HepG2 (cell line): ENCODE measurements around the gene GABRP. TPM values are rescaled to one million over a fixed set of nuclear protein-coding genes. Genes with fewer than 3 reads are reported as not detected.
A peak's percentile ranks its signal among the peaks of the same experiment; 100 is the strongest.

Experiments
- ATAC-seq: fragments of 200-7000 bp; cut with Tn5 transposase; 3 replicates; pipeline ENCODE4 v1.9.1; 2020; ENCODE audit warnings: mild to moderate bottlenecking, moderate library complexity
- BruUV-seq: library from RNA; stranded (reverse); fragments of 400-500 nt; replicated peaks from 2 replicates; lab custom pipeline; 2021; lab: Mats Ljungman, UMichigan
- CTCF ChIA-PET: fragments of 300-600 bp; formaldehyde crosslinking; extraction: SDS; loops from one replicate; lab custom pipeline; 2021; ENCODE audit warnings: low total read pairs, inconsistent platforms, low intra/inter-chr PET ratio; lab: Yijun Ruan, JAX
- POLR2A ChIA-PET: fragments of 350-600 bp; sonication (Branson Sonifier 250); formaldehyde crosslinking; loops from one replicate; lab custom pipeline; 2020; ENCODE audit warnings: antibody characterized with exemption, inconsistent platforms; lab: Yijun Ruan, JAX
- DNase-seq: peaks from one replicate; pipeline ENCODE4 v3.0.0-alpha.2; 2015; ENCODE audit warnings: low spot score
- FAIRE-seq: peaks from 3 replicates; lab custom pipeline; 2011; peaks lifted over from hg19 to GRCh38; lab: Jason Lieb, UNC
- H2AFZ ChIP-seq: one replicate; pipeline ENCODE4 v1.6.1; 2011; ENCODE audit warnings: low read length, inconsistent platforms
- H3K27ac ChIP-seq: fragments of 300-600 bp; 3 replicates; pipeline ENCODE4 v1.8.0; 2011; ENCODE audit warnings: mixed run types, mild to moderate bottlenecking, mixed read lengths, low read length, inconsistent platforms; ENCODE audit not compliant: insufficient read depth; ENCODE audit errors: extremely low read length
- H3K27me3 ChIP-seq, 2 experiments: fragments of 200-600 bp in 1 of 2; 2 replicates in 1 of 2; 3 replicates in 1 of 2; pipeline versions ENCODE4 v1.6.0 to v1.8.0; 2011; ENCODE audit warnings: low read length in 2 of 2, mild to moderate bottlenecking in 2 of 2, moderate library complexity in 2 of 2, inconsistent platforms in 1 of 2; ENCODE audit not compliant: insufficient read depth in 2 of 2, control insufficient read depth in 1 of 2
- H3K36me3 ChIP-seq, 2 experiments: fragments of 200-600 bp in 1 of 2; replicated peaks in 1 of 2; 2 replicates in 1 of 2; 3 replicates in 1 of 2; pipeline versions ENCODE4 v1.5.1 to v1.8.0; 2011; ENCODE audit warnings: low read length in 2 of 2, inconsistent platforms in 1 of 2; ENCODE audit not compliant: insufficient read depth in 2 of 2, control insufficient read depth in 1 of 2
- H3K4me1 ChIP-seq: 2 replicates; pipeline ENCODE4 v1.5.1; 2012; ENCODE audit warnings: low read length, inconsistent platforms; ENCODE audit not compliant: insufficient read depth
- H3K4me2 ChIP-seq: 2 replicates; pipeline ENCODE4 v1.6.0; 2011; ENCODE audit warnings: low read depth, low read length, inconsistent platforms
- H3K4me3 ChIP-seq, 3 experiments: fragments of 200-600 bp in 1 of 3; sonication (generic), shearing (Covaris generic) in 1 of 3; replicated peaks in 1 of 3; 2 replicates each; pipeline ENCODE4 v1.5.1; 2011 to 2016; ENCODE audit warnings: low read length in 3 of 3, inconsistent platforms in 2 of 3, low read depth in 2 of 3, mild to moderate bottlenecking in 2 of 3, control low read depth in 1 of 3, mixed read lengths in 1 of 3; ENCODE audit not compliant: insufficient read depth in 1 of 3
- H3K79me2 ChIP-seq: one replicate; pipeline ENCODE4 v1.6.1; 2011; ENCODE audit warnings: low read length, inconsistent platforms; ENCODE audit not compliant: insufficient read depth
- H3K9ac ChIP-seq: 2 replicates; pipeline ENCODE4 v1.6.0; 2011; ENCODE audit warnings: mild to moderate bottlenecking, low read depth, low read length, inconsistent platforms; ENCODE audit not compliant: insufficient read depth
- H3K9me3 ChIP-seq: 2 replicates; pipeline ENCODE4 v1.5.1; 2012; ENCODE audit warnings: mild to moderate bottlenecking, low read length
- H4K20me1 ChIP-seq: 2 replicates; pipeline ENCODE4 v1.6.0; 2011; ENCODE audit warnings: inconsistent platforms, mild to moderate bottlenecking, low read length, moderate library complexity; ENCODE audit not compliant: insufficient read depth
- ATAD3A ChIP-seq: sonication (generic); formaldehyde crosslinking; IDR thresholded peaks from 2 replicates; pipeline ENCODE4 v1.4.0; 2020; ENCODE audit warnings: missing genetic modification reagents
- GTF3A ChIP-seq: sonication (generic); formaldehyde crosslinking; conservative IDR thresholded peaks from 2 replicates; pipeline ENCODE4 v1.4.0; 2020; ENCODE audit warnings: mild to moderate bottlenecking, missing genetic modification reagents
- NCOR1 ChIP-seq: fragments of 200-600 bp; sonication (generic); IDR thresholded peaks from 2 replicates; pipeline ENCODE4 v1.7.0; 2017; ENCODE audit warnings: antibody characterized with exemption, low read length, borderline replicate concordance
- NONO ChIP-seq, 2 experiments: fragments of 450-650 bp in 1 of 2; sonication (generic) in 1 of 2; formaldehyde crosslinking in 1 of 2; IDR thresholded peaks in 1 of 2; conservative IDR thresholded peaks in 1 of 2; 2 replicates each; pipeline versions ENCODE4 v1.6.1 to v1.8.0; 2017 to 2022; ENCODE audit warnings: mild to moderate bottlenecking in 1 of 2, missing genetic modification reagents in 1 of 2, moderate library complexity in 1 of 2
- PPARG ChIP-seq: conservative IDR thresholded peaks from 2 replicates; pipeline ENCODE4 v1.6.1; 2016; ENCODE audit warnings: missing biosample characterization, missing genetic modification reagents
- SMC3 ChIP-seq: IDR thresholded peaks from 2 replicates; pipeline ENCODE4 v1.6.1; 2011; ENCODE audit warnings: low read length, improper control_type of control experiment
- SOX13 ChIP-seq, 3 experiments: fragments of 450-650 bp in 1 of 3; sonication (generic) in 1 of 3; formaldehyde crosslinking in 1 of 3; IDR thresholded peaks in 2 of 3; conservative IDR thresholded peaks in 1 of 3; 2 replicates each; pipeline versions ENCODE4 v1.5.0 to v1.6.1; 2016 to 2020; ENCODE audit warnings: antibody characterized with exemption in 1 of 3, mild to moderate bottlenecking in 1 of 3, missing compliant biosample characterization in 1 of 3, missing genetic modification reagents in 1 of 3, moderate library complexity in 1 of 3
- STAG1 ChIP-seq: sonication (generic); formaldehyde crosslinking; IDR thresholded peaks from 2 replicates; pipeline ENCODE4 v1.4.0; 2020; ENCODE audit warnings: missing genetic modification reagents
- WIZ ChIP-seq: sonication (generic); formaldehyde crosslinking; IDR thresholded peaks from 2 replicates; pipeline ENCODE4 v1.5.1; 2020; ENCODE audit warnings: mild to moderate bottlenecking, missing genetic modification reagents
- XRCC5 ChIP-seq: fragments of 200-400 bp; formaldehyde crosslinking; optimal IDR thresholded peaks from 2 replicates; pipeline ENCODE3; 2017; ENCODE audit warnings: mild to moderate bottlenecking, low read length
- YEATS4 ChIP-seq: sonication (generic); formaldehyde crosslinking; IDR thresholded peaks from 2 replicates; pipeline ENCODE4 v1.4.0; 2020; ENCODE audit warnings: missing genetic modification reagents, borderline replicate concordance
- WGBS: methylation state at CpG from one replicate; pipeline ENCODE4 v1.1.6; 2017; ENCODE audit warnings: low lambda C conversion rate; 5-methylcytosine and 5-hydroxymethylcytosine counted together
- in situ Hi-C: cut with HindIII; loops from 2 replicates; pipeline ENCODE4 v1.10.0; 2017; ENCODE audit warnings: low pct_unique_long_range_greater_than_20kb; ENCODE audit not compliant: extremely low pct_ligation_motif_present
- intact Hi-C: fragments of 100-400 bp; cut with micrococcal nuclease; formaldehyde crosslinking; loops from one replicate; pipeline ENCODE4 v1.10.0; 2022; ENCODE audit not compliant: unreplicated experiment
- polyA plus RNA-seq, 8 experiments: library from polyadenylated mRNA; depleted of rRNA in 3 of 8; stranded (reverse) in 7 of 8; unstranded in 1 of 8; fragments of >200 nt; fragmentation: Illumina TruSeq in 4 of 8; extraction: Trizol in 4 of 8; gene quantifications; 2 replicates each; pipeline versions ENCODE4 v1.2.1 to v1.2.3, GENCODE V29; 2011 to 2016; ENCODE audit warnings: low read depth in 4 of 8, missing spikeins in 1 of 8, mixed read lengths in 1 of 8; ENCODE audit not compliant: insufficient read depth in 1 of 8
- total RNA-seq, 5 experiments: library from RNA; depleted of rRNA; stranded (reverse); fragments of >200 nt; fragmentation: Illumina TruSeq; extraction: Trizol; gene quantifications; 2 replicates each; pipeline ENCODE4 v1.2.3, GENCODE V29; 2016; ENCODE audit warnings: low read depth in 1 of 5
- TF ChIP-seq, protein P1 (sequence below): sonication (generic); formaldehyde crosslinking; IDR thresholded peaks from 2 replicates; pipeline ENCODE4 v1.5.0; 2020; ENCODE audit warnings: mild to moderate bottlenecking, missing genetic modification reagents, moderate library complexity

Gene GABRP
- total and polyA plus RNA-seq, 2 of the 13 experiments (the other 11 are each of a cell fraction or from before 2014, with no cell fraction given): not detected

DNA sequence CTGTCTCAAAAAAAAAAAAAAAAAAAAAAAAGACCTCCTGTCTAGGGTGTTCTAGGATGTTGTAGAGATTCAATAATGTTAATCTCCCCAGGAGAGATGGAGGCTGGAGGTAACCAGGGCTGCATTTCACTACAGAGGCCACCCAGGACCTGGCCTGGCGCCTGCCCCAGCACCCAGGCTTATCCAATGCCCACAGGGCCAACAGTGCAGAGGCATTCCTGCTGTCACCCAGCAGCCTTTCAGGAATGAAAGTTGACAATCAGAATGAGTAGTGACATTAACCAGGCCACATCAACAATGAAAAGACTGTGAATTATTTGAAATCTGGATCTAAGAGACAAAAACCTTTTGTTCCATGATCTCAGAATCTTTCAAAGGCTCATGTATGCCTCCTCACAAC is 36.2 kb upstream of the GABRP start:
- Histone ChIP-seq H3K4me3 (no peak overlapping the region), H3K9ac (no peak overlapping the region), H3K27me3 (peaks cover 2 to 25% of the 10 kb centered on the region in 2 experiments; a peak in 3 of 5 replicates), H3K4me1 (no peaks in the 10 kb centered on the region), H2AFZ (no peak overlapping the region), H3K9me3 (no peaks in the 10 kb centered on the region), H3K4me2 (no peak overlapping the region), H3K79me2 (no peaks in the 10 kb centered on the region), H4K20me1 (no peaks in the 10 kb centered on the region), H3K27ac (no peak overlapping the region), H3K36me3 (no peaks in the 10 kb centered on the region)
- ATAC-seq (no peak), DNase-seq (no peak), FAIRE-seq (no peak)
- POLR2A ChIA-PET: no interaction called here
- WGBS: 0% methylated on average over 1 of the region's 1 CpG
- in situ Hi-C loops: loop anchor here (10.0 kb wide), 1 partner anchor 597 kb away; no protein-coding TSS in a partner anchor
- no TSS peak for BruUV-seq
- intact Hi-C loops: loop anchor here (10.0 kb wide), 2 partner anchors 113 to 407 kb away; no protein-coding TSS in a partner anchor
- CTCF ChIA-PET: no interaction called here
- TF ChIP-seq WIZ (CRISPR knock-in tag) (no peak), GTF3A (CRISPR knock-in tag) (no peak), NCOR1 (no peak), NONO (IDR thresholded peaks at IDR 0.05) (no peak), NONO (CRISPR knock-in tag; conservative IDR thresholded peaks at IDR 0.05) (no peak), ATAD3A (CRISPR knock-in tag) (no peak), YEATS4 (CRISPR knock-in tag) (no peak), SOX13 (IDR thresholded peaks at IDR 0.05) (no peak), SOX13 (CRISPR knock-in tag; conservative IDR thresholded peaks at IDR 0.05 in 1 of 2, IDR thresholded peaks at IDR 0.05 in 1 of 2) (no peak)

DNA sequence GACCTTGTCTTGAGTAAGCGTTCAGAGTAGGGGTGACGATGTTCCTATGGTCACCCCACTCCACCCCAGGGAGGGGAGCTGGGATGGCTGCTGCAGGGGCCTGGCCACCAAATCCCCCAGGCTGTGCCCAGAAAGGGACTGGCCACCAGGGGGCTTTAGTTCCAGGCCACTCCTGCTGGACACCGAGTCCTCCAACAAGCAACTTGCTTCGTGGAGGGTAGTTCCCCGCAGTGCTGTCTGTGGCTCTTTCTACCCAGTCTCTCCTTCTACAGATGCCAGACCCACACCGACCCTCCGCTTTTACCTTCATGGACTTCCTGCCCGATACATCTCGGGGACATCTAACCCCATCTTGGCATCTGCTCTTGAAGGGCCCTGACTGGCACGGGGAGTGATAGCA is 35.7 kb upstream of the GABRP start:
- Histone ChIP-seq H3K9me3 (no peaks in the 10 kb centered on the region), H3K4me2 (no peak overlapping the region), H2AFZ (no peak overlapping the region), H3K9ac (no peak overlapping the region), H4K20me1 (no peaks in the 10 kb centered on the region), H3K4me1 (no peaks in the 10 kb centered on the region), H3K36me3 (no peaks in the 10 kb centered on the region), H3K27ac (no peak overlapping the region), H3K4me3 (no peak overlapping the region), H3K79me2 (no peaks in the 10 kb centered on the region), H3K27me3 (peaks cover 2 to 25% of the 10 kb centered on the region in 2 experiments; a peak in 3 of 5 replicates)
- FAIRE-seq (no peak), DNase-seq (peak; percentile 15), ATAC-seq (peak; percentile 80)
- ChIA-PET POLR2A (no interaction called here), CTCF (no interaction called here)
- intact Hi-C loops: loop anchor here (10.0 kb wide), 2 partner anchors 113 to 407 kb away; no protein-coding TSS in a partner anchor
- WGBS: 58% methylated on average over 7 of the region's 10 CpGs
- in situ Hi-C loops: loop anchor here (10.0 kb wide), 1 partner anchor 597 kb away; no protein-coding TSS in a partner anchor
- no TSS peak for BruUV-seq
- TF ChIP-seq STAG1 (0 out of 2 replicates have a peak, but pooled peaks have one; percentile 10), SMC3 (0 out of 2 replicates have a peak, but pooled peaks have one; percentile 5), PPARG (CRISPR knock-in tag) (no peak), XRCC5 (peak; percentile 46)
- TF ChIP-seq, protein P1, sequence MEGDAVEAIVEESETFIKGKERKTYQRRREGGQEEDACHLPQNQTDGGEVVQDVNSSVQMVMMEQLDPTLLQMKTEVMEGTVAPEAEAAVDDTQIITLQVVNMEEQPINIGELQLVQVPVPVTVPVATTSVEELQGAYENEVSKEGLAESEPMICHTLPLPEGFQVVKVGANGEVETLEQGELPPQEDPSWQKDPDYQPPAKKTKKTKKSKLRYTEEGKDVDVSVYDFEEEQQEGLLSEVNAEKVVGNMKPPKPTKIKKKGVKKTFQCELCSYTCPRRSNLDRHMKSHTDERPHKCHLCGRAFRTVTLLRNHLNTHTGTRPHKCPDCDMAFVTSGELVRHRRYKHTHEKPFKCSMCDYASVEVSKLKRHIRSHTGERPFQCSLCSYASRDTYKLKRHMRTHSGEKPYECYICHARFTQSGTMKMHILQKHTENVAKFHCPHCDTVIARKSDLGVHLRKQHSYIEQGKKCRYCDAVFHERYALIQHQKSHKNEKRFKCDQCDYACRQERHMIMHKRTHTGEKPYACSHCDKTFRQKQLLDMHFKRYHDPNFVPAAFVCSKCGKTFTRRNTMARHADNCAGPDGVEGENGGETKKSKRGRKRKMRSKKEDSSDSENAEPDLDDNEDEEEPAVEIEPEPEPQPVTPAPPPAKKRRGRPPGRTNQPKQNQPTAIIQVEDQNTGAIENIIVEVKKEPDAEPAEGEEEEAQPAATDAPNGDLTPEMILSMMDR (CRISPR knock-in tag): peak; percentile 49
